ENCODE measurements around the gene TRIM52. TPM values are rescaled to one million over a fixed set of nuclear protein-coding genes. Genes with fewer than 3 reads are reported as not detected.
A peak's percentile ranks its signal among the peaks of the same experiment; 100 is the strongest.

Gene TRIM52
- total and polyA plus RNA-seq, 9 of the 15 experiments (the other 6 are each of a cell fraction or from before 2014, with no cell fraction given) = 3.3 to 21.9 (median 13.5) TPM

GRCh38 chr5:181223058-181223728 lies 37.8 kb downstream of the TRIM52 start, which contains the start of gene TRIM41 (continued):
- TF ChIP-seq ZNF518B (CRISPR knock-in tag; IDR thresholded peaks at IDR 0.05) = no peak
- no peak for TF ChIP-seq RFX1 (IDR thresholded peaks at IDR 0.05)
- TF ChIP-seq, protein P1, sequence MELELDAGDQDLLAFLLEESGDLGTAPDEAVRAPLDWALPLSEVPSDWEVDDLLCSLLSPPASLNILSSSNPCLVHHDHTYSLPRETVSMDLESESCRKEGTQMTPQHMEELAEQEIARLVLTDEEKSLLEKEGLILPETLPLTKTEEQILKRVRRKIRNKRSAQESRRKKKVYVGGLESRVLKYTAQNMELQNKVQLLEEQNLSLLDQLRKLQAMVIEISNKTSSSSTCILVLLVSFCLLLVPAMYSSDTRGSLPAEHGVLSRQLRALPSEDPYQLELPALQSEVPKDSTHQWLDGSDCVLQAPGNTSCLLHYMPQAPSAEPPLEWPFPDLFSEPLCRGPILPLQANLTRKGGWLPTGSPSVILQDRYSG (tag; conservative IDR thresholded peaks at IDR 0.05; ENCODE audit: low read depth) = no peak
- peak; percentile 82; the same call in 1 of the 2 replicates for TF ChIP-seq LCOR (CRISPR knock-in tag; IDR thresholded peaks at IDR 0.05)
- TF ChIP-seq FOXJ2 (tag; IDR thresholded peaks at IDR 0.05) = no peak
- TF ChIP-seq ZNF146 (CRISPR knock-in tag; IDR thresholded peaks at IDR 0.05; ENCODE audit: unreplicated experiment) = no peak
- TF ChIP-seq KAT8 (IDR thresholded peaks at IDR 0.05; ENCODE audit: low read depth) = no peak
- TF ChIP-seq MEF2A (IDR thresholded peaks at IDR 0.05; ENCODE audit: control insufficient read depth, low read depth, low read length) = no peak
- no peak for TF ChIP-seq ZBTB1 (CRISPR knock-in tag; IDR thresholded peaks at IDR 0.05; ENCODE audit: borderline replicate concordance, low read depth)
- TF ChIP-seq KDM5B (IDR thresholded peaks at IDR 0.05; ENCODE audit: insufficient replicate concordance, low read depth, low read length) = peak; percentile 43
- no peak for TF ChIP-seq FUS (optimal IDR thresholded peaks at IDR 0.05; ENCODE audit: low read depth, low read length)
- no peak for TF ChIP-seq RNF219 (CRISPR knock-in tag; IDR thresholded peaks at IDR 0.05)
- TF ChIP-seq, protein P2, sequence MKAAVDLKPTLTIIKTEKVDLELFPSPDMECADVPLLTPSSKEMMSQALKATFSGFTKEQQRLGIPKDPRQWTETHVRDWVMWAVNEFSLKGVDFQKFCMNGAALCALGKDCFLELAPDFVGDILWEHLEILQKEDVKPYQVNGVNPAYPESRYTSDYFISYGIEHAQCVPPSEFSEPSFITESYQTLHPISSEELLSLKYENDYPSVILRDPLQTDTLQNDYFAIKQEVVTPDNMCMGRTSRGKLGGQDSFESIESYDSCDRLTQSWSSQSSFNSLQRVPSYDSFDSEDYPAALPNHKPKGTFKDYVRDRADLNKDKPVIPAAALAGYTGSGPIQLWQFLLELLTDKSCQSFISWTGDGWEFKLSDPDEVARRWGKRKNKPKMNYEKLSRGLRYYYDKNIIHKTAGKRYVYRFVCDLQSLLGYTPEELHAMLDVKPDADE (conservative IDR thresholded peaks at IDR 0.05; ENCODE audit: control insufficient read depth, low read depth, low read length) = peak; percentile 53; the same call in 1 of the 2 replicates
- no peak for TF ChIP-seq WHSC1 (IDR thresholded peaks at IDR 0.05; ENCODE audit: low read length)
- no peak for TF ChIP-seq ZNF134 (CRISPR knock-in tag; conservative IDR thresholded peaks at IDR 0.05)
- TF ChIP-seq IRF2 (CRISPR knock-in tag; IDR thresholded peaks at IDR 0.05) = no peak
- peak; percentile 90; the same call in 1 of the 2 replicates for TF ChIP-seq FOXK1 (CRISPR knock-in tag; IDR thresholded peaks at IDR 0.05; ENCODE audit: borderline replicate concordance)
- TF ChIP-seq RHOXF2B (CRISPR knock-in tag; conservative IDR thresholded peaks at IDR 0.05) = no peak
- TF ChIP-seq SIN3B (IDR thresholded peaks at IDR 0.05; ENCODE audit: low read depth) = peak; percentile 85
- TF ChIP-seq ZNF12 (CRISPR knock-in tag; IDR thresholded peaks at IDR 0.05) = no peak
- TF ChIP-seq TCF7 (IDR thresholded peaks at IDR 0.05; ENCODE audit: borderline replicate concordance) = no peak
